Astrocyte (in vitro differentiated cells and primary cell): ENCODE data around the gene CAMK2G. TPM values are rescaled to one million over a fixed set of nuclear protein-coding genes. Genes with fewer than 3 reads are reported as not detected.

Source experiments
- DNase-seq: peaks from one replicate; pipeline ENCODE4 v3.0.0-alpha.2; 2010; ENCODE audit warnings: low read depth
- FAIRE-seq: peaks from 2 replicates; lab custom pipeline; 2011; peaks lifted over from hg19 to GRCh38; lab: Jason Lieb, UNC
- H2AFZ ChIP-seq: 2 replicates; pipeline ENCODE4 v1.6.0; 2012; ENCODE audit warnings: low read depth, low read length, inconsistent platforms
- H3K27ac ChIP-seq: 2 replicates; pipeline ENCODE4 v1.5.1; 2011; ENCODE audit warnings: low read depth, low read length, inconsistent platforms
- H3K27me3 ChIP-seq: 2 replicates; pipeline ENCODE4 v1.6.0; 2011; ENCODE audit warnings: low read length, inconsistent platforms; ENCODE audit not compliant: insufficient read depth
- H3K36me3 ChIP-seq: 2 replicates; pipeline ENCODE4 v1.5.1; 2011; ENCODE audit warnings: low read length, inconsistent platforms; ENCODE audit not compliant: insufficient read depth
- H3K4me1 ChIP-seq: 2 replicates; pipeline ENCODE4 v1.5.1; 2011; ENCODE audit warnings: low read length, inconsistent platforms; ENCODE audit not compliant: insufficient read depth
- H3K4me2 ChIP-seq: 2 replicates; pipeline ENCODE4 v1.6.0; 2012; ENCODE audit warnings: low read length, inconsistent platforms
- H3K4me3 ChIP-seq: 2 replicates; pipeline ENCODE4 v1.5.1; 2011; ENCODE audit warnings: low read depth, mild to moderate bottlenecking, low read length, inconsistent platforms; ENCODE audit not compliant: insufficient read depth
- H3K79me2 ChIP-seq: 2 replicates; pipeline ENCODE4 v1.6.0; 2012; ENCODE audit warnings: mild to moderate bottlenecking, low read length, inconsistent platforms; ENCODE audit not compliant: insufficient read depth
- H3K9ac ChIP-seq: 2 replicates; pipeline ENCODE4 v1.6.0; 2012; ENCODE audit warnings: mild to moderate bottlenecking, low read length, inconsistent platforms
- H3K9me3 ChIP-seq: 2 replicates; pipeline ENCODE4 v1.5.1; 2012; ENCODE audit warnings: low read depth, mild to moderate bottlenecking, low read length, inconsistent platforms; ENCODE audit not compliant: insufficient read depth
- H4K20me1 ChIP-seq: 2 replicates; pipeline ENCODE4 v1.6.0; 2012; ENCODE audit warnings: low read length, inconsistent platforms; ENCODE audit not compliant: insufficient read depth
- H3K27ac Mint-ChIP-seq: one replicate; pipeline ENCODE4 v1.8.0; 2021; ENCODE audit warnings: mild to moderate bottlenecking, mixed read lengths; ENCODE audit not compliant: unreplicated experiment
- H3K27me3 Mint-ChIP-seq: one replicate; pipeline ENCODE4 v1.8.0; 2021; ENCODE audit warnings: low read depth, mixed read lengths; ENCODE audit not compliant: unreplicated experiment
- H3K36me3 Mint-ChIP-seq: one replicate; pipeline ENCODE4 v1.8.0; 2021; ENCODE audit warnings: low read depth, mixed read lengths; ENCODE audit not compliant: unreplicated experiment
- H3K4me1 Mint-ChIP-seq: one replicate; pipeline ENCODE4 v1.8.0; 2021; ENCODE audit warnings: low read depth, mixed read lengths; ENCODE audit not compliant: unreplicated experiment
- H3K4me3 Mint-ChIP-seq: one replicate; pipeline ENCODE4 v1.8.0; 2021; ENCODE audit warnings: mild to moderate bottlenecking, moderate library complexity, mixed read lengths; ENCODE audit not compliant: unreplicated experiment
- H3K9me3 Mint-ChIP-seq: one replicate; pipeline ENCODE4 v1.8.0; 2021; ENCODE audit warnings: mild to moderate bottlenecking, mixed read lengths; ENCODE audit not compliant: unreplicated experiment
- CTCF ChIP-seq: IDR thresholded peaks from 2 replicates; pipeline ENCODE4 v1.5.1; 2011; ENCODE audit warnings: low read depth, mild to moderate bottlenecking, inconsistent platforms, low read length, moderate library complexity; ENCODE audit not compliant: insufficient read depth
- EZH2 ChIP-seq: IDR thresholded peaks from 2 replicates; pipeline ENCODE4 v1.6.1; 2012; ENCODE audit warnings: mild to moderate bottlenecking, low read length, inconsistent platforms; ENCODE audit not compliant: insufficient read depth
- total RNA-seq: library from RNA; stranded (reverse); gene quantifications from 2 replicates; pipeline ENCODE4 v1.2.1, GENCODE V29; 2021

The CAMK2G gene
- total RNA-seq, 1 donor from 2014 or later: 19.8 TPM

- Mint-ChIP-seq H3K27ac (no peak overlapping the region), H3K4me3 (no peak overlapping the region), H3K4me1 (peaks cover 9% of the 10 kb centered on the region), H3K36me3 (peaks cover 19% of the 10 kb centered on the region), H3K9me3 (no peaks in the 10 kb centered on the region), H3K27me3 (no peaks in the 10 kb centered on the region)
- H4K20me1 ChIP-seq: no peaks in the 10 kb centered on the region
- peaks cover 20% of the 10 kb centered on the region for H3K4me1 ChIP-seq
- DNase-seq: no peak
- no peak overlapping the region for H3K4me3 ChIP-seq
- no peaks in the 10 kb centered on the region for H3K79me2 ChIP-seq
- H2AFZ ChIP-seq: no peak overlapping the region
- H3K36me3 ChIP-seq: peaks cover 4% of the 10 kb centered on the region
- no peak overlapping the region for H3K27ac ChIP-seq
- FAIRE-seq: no peak
- H3K9ac ChIP-seq: no peak overlapping the region
- H3K4me2 ChIP-seq: no peak overlapping the region
- TF ChIP-seq EZH2: no peak
- no peak for TF ChIP-seq CTCF
- no peaks in the 10 kb centered on the region for H3K9me3 ChIP-seq
- no peaks in the 10 kb centered on the region for H3K27me3 ChIP-seq
Observed at GRCh38 chr10:73818402-73818801, 56.0 kb downstream of the CAMK2G start.

- Histone ChIP-seq H3K9me3 (no peaks in the 10 kb centered on the region), H3K79me2 (no peaks in the 10 kb centered on the region), H4K20me1 (no peaks in the 10 kb centered on the region), H3K27ac (no peak overlapping the region), H3K4me2 (no peak overlapping the region), H3K36me3 (peaks cover 4% of the 10 kb centered on the region), H3K4me1 (peaks cover 20% of the 10 kb centered on the region), H3K4me3 (no peak overlapping the region), H2AFZ (no peak overlapping the region), H3K27me3 (no peaks in the 10 kb centered on the region), H3K9ac (no peak overlapping the region)
- H3K4me3 Mint-ChIP-seq: no peak overlapping the region
- H3K9me3 Mint-ChIP-seq: no peaks in the 10 kb centered on the region
- DNase-seq: no peak
- no peaks in the 10 kb centered on the region for H3K27me3 Mint-ChIP-seq
- no peak for FAIRE-seq
- H3K36me3 Mint-ChIP-seq: peaks cover 23% of the 10 kb centered on the region
- H3K4me1 Mint-ChIP-seq: peaks cover 9% of the 10 kb centered on the region
- TF ChIP-seq EZH2 (no peak), CTCF (no peak)
- no peak overlapping the region for H3K27ac Mint-ChIP-seq
Observed at GRCh38 chr10:73817826-73818225, 56.5 kb downstream of the CAMK2G start.

- Histone ChIP-seq H3K79me2 (no peaks in the 10 kb centered on the region), H3K27me3 (no peaks in the 10 kb centered on the region), H3K4me1 (peaks cover 20% of the 10 kb centered on the region), H4K20me1 (no peaks in the 10 kb centered on the region), H3K4me3 (no peak overlapping the region), H3K9me3 (no peaks in the 10 kb centered on the region), H3K4me2 (no peak overlapping the region), H3K9ac (no peak overlapping the region), H2AFZ (no peak overlapping the region), H3K27ac (peak overlapping the region; percentile 19), H3K36me3 (peaks cover 4% of the 10 kb centered on the region)
- TF ChIP-seq EZH2 (no peak), CTCF (no peak)
- H3K9me3 Mint-ChIP-seq: no peaks in the 10 kb centered on the region
- no peaks in the 10 kb centered on the region for H3K27me3 Mint-ChIP-seq
- peaks cover 9% of the 10 kb centered on the region for H3K4me1 Mint-ChIP-seq
- peaks cover 20% of the 10 kb centered on the region for H3K36me3 Mint-ChIP-seq
- H3K4me3 Mint-ChIP-seq: no peak overlapping the region
- FAIRE-seq: no peak
- DNase-seq: peak; percentile 9
- H3K27ac Mint-ChIP-seq: peak overlapping the region; percentile 43
Observed at GRCh38 chr10:73816917-73817729, 57.2 kb downstream of the CAMK2G start.
